MM.1S (cell line): ENCODE measurements around the gene CCS.

Source experiments
- DNase-seq: peaks from one replicate; pipeline ENCODE4 v3.0.0-alpha.2; 2015
- H2AFZ ChIP-seq: fragments of 300-600 bp; sonication (generic); 2 replicates; pipeline ENCODE4 v1.6.0; 2016; ENCODE audit warnings: antibody characterized with exemption, low read length
- H3F3A ChIP-seq: fragments of 300-600 bp; sonication (generic); 2 replicates; pipeline ENCODE4 v1.6.1; 2016; ENCODE audit warnings: mild to moderate bottlenecking, antibody characterized with exemption, low read length, moderate library complexity, mixed read lengths; ENCODE audit not compliant: insufficient read depth
- H3K27ac ChIP-seq: fragments of 300-600 bp; sonication (generic); 2 replicates; pipeline ENCODE4 v1.5.1; 2016; ENCODE audit warnings: mild to moderate bottlenecking, low read length
- H3K27me3 ChIP-seq: fragments of 300-600 bp; sonication (generic); replicated peaks from 2 replicates; pipeline ENCODE4 v1.6.0; 2016; ENCODE audit warnings: low read length; ENCODE audit not compliant: insufficient read depth
- H3K36me3 ChIP-seq: fragments of 300-600 bp; sonication (generic); replicated peaks from 2 replicates; pipeline ENCODE4 v1.6.1; 2016; ENCODE audit warnings: mild to moderate bottlenecking, low read length, mixed read lengths; ENCODE audit not compliant: insufficient read depth
- H3K4me1 ChIP-seq: fragments of 300-600 bp; sonication (generic); 2 replicates; pipeline ENCODE4 v1.6.1; 2016; ENCODE audit warnings: low read length, mixed read lengths
- H3K4me2 ChIP-seq: fragments of 300-600 bp; sonication (generic); 2 replicates; pipeline ENCODE4 v1.6.0; 2016; ENCODE audit warnings: low read depth, low read length
- H3K4me3 ChIP-seq: fragments of 300-600 bp; sonication (generic); 2 replicates; pipeline ENCODE4 v1.5.1; 2016; ENCODE audit warnings: low read length, mixed read lengths
- H3K79me2 ChIP-seq: fragments of 300-600 bp; sonication (generic); 2 replicates; pipeline ENCODE4 v1.6.1; 2016; ENCODE audit warnings: mixed run types, low read length, mixed read lengths
- H3K9ac ChIP-seq: fragments of 300-600 bp; sonication (generic); 2 replicates; pipeline ENCODE4 v1.6.1; 2016; ENCODE audit warnings: low read length, mixed read lengths
- H3K9me2 ChIP-seq: fragments of 300-600 bp; sonication (generic); replicated peaks from 2 replicates; pipeline ENCODE4 v1.6.1; 2016; ENCODE audit warnings: mild to moderate bottlenecking, low read length, mixed read lengths; ENCODE audit not compliant: insufficient read depth
- H3K9me3 ChIP-seq: fragments of 300-600 bp; sonication (generic); replicated peaks from 2 replicates; pipeline ENCODE4 v1.6.1; 2016; ENCODE audit warnings: mild to moderate bottlenecking, low read length, mixed read lengths; ENCODE audit not compliant: insufficient read depth
- H4K20me1 ChIP-seq: fragments of 300-600 bp; sonication (generic); 2 replicates; pipeline ENCODE4 v1.6.1; 2016; ENCODE audit warnings: mild to moderate bottlenecking, low read length, moderate library complexity, mixed read lengths; ENCODE audit not compliant: insufficient read depth
- CTCF ChIP-seq: fragments of 300-600 bp; sonication (generic); IDR thresholded peaks from 2 replicates; pipeline ENCODE4 v1.5.1; 2016; ENCODE audit warnings: antibody characterized with exemption, low read length, mixed read lengths
- EZH2 ChIP-seq: fragments of 300-600 bp; sonication (generic); optimal IDR thresholded peaks from 2 replicates; pipeline ENCODE3; 2017; ENCODE audit warnings: low read depth, mild to moderate bottlenecking, antibody characterized with exemption, low read length, mixed read lengths
- EZH2phosphoT487 ChIP-seq: fragments of 300-600 bp; sonication (generic); IDR thresholded peaks from 2 replicates; pipeline ENCODE4 v1.6.1; 2018; ENCODE audit warnings: antibody characterized with exemption, low read length

CCS gene

GRCh38 chr11:66632952-66633351, 40.0 kb downstream of the CCS start:
- no peaks in the 10 kb centered on the region for H3K9me2 ChIP-seq
- no peaks in the 10 kb centered on the region for H3K27me3 ChIP-seq
- peaks cover 100% of the 10 kb centered on the region for H3K79me2 ChIP-seq
- no peak overlapping the region for H3K27ac ChIP-seq
- H3K9me3 ChIP-seq, result no peaks in the 10 kb centered on the region
- no peak overlapping the region for H3K4me3 ChIP-seq
- peaks cover 38% of the 10 kb centered on the region for H3F3A ChIP-seq
- H4K20me1 ChIP-seq, result peaks cover 21% of the 10 kb centered on the region
- H3K4me2 ChIP-seq, result no peak overlapping the region
- DNase-seq, result peak; percentile 16
- H3K9ac ChIP-seq, result no peak overlapping the region
- H3K4me1 ChIP-seq, result 0 out of 2 replicates have a peak, but pooled peaks cover 13% of the 10 kb centered on the region
- TF ChIP-seq EZH2phosphoT487, result no peak
- no peak for TF ChIP-seq CTCF
- no peak for TF ChIP-seq EZH2
- no peak overlapping the region for H2AFZ ChIP-seq
- H3K36me3 ChIP-seq, result peaks cover 11% of the 10 kb centered on the region

GRCh38 chr11:66636411-66636810, 43.4 kb downstream of the CCS start:
- Histone ChIP-seq H2AFZ (no peak overlapping the region), H3K9me2 (no peaks in the 10 kb centered on the region), H3K27me3 (no peaks in the 10 kb centered on the region), H3F3A (peaks cover 33% of the 10 kb centered on the region), H3K36me3 (peaks cover 12% of the 10 kb centered on the region; the same call in 1 of the 2 replicates), H3K4me3 (no peak overlapping the region), H3K79me2 (peaks cover 98% of the 10 kb centered on the region), H3K4me2 (no peak overlapping the region), H4K20me1 (peaks cover 27% of the 10 kb centered on the region), H3K9me3 (no peaks in the 10 kb centered on the region), H3K4me1 (peaks cover 36% of the 10 kb centered on the region), H3K9ac (no peak overlapping the region), H3K27ac (no peak overlapping the region)
- no peak for DNase-seq
- TF ChIP-seq CTCF (no peak), EZH2phosphoT487 (no peak), EZH2 (no peak)

GRCh38 chr11:66637557-66638176, 44.7 kb downstream of the CCS start:
- DNase-seq, result no peak
- Histone ChIP-seq H3K9me2 (no peaks in the 10 kb centered on the region), H3K4me1 (peaks cover 31% of the 10 kb centered on the region), H3K27me3 (no peaks in the 10 kb centered on the region), H2AFZ (peak overlapping the region; percentile 50), H4K20me1 (peaks cover 33% of the 10 kb centered on the region), H3K36me3 (peaks cover 20% of the 10 kb centered on the region), H3K79me2 (peaks cover 98% of the 10 kb centered on the region), H3K4me3 (peak overlapping the region; percentile 63), H3K4me2 (peak overlapping the region; percentile 94), H3F3A (peaks cover 27% of the 10 kb centered on the region), H3K9me3 (no peaks in the 10 kb centered on the region), H3K27ac (peak overlapping the region; percentile 55; the same call in 1 of the 2 replicates), H3K9ac (peak overlapping the region; percentile 35; the same call in 1 of the 2 replicates)
- TF ChIP-seq EZH2phosphoT487 (no peak), CTCF (no peak), EZH2 (no peak)
